ENCODE data around the gene IFITM1.
A peak's percentile ranks its signal among the peaks of the same experiment; 100 is the strongest.

The IFITM1 gene

DNA sequence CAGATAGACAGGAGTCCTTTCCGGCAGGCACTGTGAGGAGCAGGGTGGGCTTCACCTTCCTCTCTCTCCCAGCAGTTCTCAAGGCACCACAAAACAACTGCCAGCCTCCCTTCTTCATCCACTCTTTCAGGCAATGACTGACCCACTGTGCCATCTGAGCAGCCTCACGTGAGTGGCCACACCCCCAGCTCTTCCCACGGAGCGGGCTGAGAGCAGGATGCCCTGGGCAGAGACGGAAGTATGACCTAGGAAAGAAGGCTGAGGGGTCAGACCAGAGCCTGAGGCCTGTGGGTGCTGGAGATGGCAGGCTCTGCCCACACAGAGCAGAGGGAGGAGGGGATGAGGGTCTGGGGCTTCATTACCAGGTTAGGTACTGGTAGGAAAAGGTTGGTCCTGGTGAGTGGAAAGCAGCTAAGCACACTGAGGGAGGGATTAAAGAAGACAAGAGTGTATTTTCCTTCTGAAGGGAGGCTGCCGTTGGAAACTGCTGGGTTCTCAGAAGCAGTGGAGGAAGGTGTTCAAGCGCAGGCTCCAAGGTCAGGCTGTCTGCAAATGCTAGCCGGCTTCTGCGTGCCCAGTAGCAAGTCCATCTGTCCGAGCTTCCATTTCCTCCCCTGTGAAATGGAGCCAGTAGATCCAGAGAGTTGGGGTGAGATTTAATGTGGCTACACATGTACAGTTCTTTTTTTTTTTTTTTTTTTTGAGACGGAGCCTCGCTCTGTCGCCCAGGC, 31.0 kb upstream of the IFITM1 start:
- DNase-seq: no peak

- DNase-seq: no peak
Observed at GRCh38 chr11:283405-284104, 30.3 kb upstream of the IFITM1 start.

DNA sequence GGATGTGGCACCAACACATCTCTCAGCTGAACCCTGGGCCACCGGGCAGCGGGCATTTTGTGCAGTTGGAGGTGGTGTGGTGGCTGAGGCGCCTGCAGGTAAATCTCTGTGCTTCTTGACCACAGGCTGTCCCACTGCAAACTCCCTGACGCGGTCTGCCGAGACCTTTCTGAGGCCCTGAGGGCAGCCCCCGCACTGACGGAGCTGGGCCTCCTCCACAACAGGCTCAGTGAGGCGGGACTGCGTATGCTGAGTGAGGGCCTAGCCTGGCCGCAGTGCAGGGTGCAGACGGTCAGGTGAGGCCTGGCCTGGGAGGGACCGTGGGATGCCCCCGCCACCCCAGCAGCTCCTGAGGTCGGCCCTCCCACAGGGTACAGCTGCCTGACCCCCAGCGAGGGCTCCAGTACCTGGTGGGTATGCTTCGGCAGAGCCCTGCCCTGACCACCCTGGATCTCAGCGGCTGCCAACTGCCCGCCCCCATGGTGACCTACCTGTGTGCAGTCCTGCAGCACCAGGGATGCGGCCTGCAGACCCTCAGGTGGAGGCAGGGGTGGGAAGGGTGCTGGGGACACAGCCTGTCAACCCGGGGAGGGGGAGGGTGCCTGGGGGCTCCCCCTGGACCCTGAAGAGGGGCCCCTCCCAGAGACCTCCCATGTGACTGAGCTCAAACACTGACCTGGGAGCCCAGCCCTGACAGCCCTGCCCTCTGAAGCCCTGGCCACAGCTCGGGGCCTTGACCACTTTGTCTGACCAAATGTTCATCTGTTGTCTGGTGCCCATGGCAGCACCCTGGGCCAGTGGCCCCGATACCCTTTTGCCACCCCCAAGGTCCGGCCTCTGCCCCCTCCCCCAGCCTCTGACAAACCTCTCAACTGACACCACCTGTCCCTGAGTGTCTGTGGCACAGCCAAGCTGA, 29.5 kb upstream of the IFITM1 start:
- DNase-seq: no peak

- DNase-seq: no peak
Observed at GRCh38 chr11:285021-285893, 28.6 kb upstream of the IFITM1 start.

- DNase-seq: no peak
Observed at GRCh38 chr11:285894-286220, 28.0 kb upstream of the IFITM1 start.

- DNase-seq: peak; percentile 80
Observed at GRCh38 chr11:286977-287820, 26.6 kb upstream of the IFITM1 start.

DNA sequence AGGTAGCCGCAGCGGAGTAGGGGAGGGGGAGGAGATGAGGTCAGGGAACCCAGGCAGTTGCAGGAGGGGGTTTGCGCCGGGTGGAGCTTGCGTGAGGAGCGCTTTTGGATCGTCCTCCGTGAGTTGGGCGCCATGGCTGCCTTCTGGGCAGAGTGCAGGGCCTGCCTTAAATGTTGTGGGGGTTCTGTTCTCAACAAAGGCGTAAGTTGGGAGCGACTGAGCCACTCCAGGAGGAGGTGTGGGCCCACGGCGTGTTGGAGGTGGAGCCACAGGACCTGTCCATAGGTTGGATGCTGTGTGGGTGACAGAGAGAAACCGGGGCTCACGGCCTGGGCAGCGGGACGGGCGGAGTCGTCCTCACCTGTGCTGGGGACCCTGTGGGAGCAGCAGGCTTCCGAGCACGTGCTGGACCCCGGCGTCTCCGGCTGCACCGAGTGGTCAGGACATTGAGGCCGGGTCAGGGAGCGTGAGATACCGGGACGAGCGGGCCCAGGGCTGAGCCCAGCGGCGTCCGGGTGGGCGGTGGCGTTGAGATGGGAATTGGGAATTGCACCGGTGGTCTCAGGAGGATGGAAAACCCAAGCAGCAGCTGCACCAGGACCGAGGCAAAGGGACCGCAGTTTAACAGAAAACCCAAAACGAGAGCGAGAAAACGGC, 25.9 kb upstream of the IFITM1 start:
- peak; percentile 70 for DNase-seq

GRCh38 chr11:288478-289397, 25.1 kb upstream of the IFITM1 start, which contains the start of gene PGGHG:
Gene PGGHG (plus strand): TSS chr11:289126. CDS start chr11:289817, 691 bp downstream.
- DNase-seq: peak; percentile 65

GRCh38 chr11:289398-289711, 24.5 kb upstream of the IFITM1 start:
- DNase-seq: peak; percentile 40

DNA sequence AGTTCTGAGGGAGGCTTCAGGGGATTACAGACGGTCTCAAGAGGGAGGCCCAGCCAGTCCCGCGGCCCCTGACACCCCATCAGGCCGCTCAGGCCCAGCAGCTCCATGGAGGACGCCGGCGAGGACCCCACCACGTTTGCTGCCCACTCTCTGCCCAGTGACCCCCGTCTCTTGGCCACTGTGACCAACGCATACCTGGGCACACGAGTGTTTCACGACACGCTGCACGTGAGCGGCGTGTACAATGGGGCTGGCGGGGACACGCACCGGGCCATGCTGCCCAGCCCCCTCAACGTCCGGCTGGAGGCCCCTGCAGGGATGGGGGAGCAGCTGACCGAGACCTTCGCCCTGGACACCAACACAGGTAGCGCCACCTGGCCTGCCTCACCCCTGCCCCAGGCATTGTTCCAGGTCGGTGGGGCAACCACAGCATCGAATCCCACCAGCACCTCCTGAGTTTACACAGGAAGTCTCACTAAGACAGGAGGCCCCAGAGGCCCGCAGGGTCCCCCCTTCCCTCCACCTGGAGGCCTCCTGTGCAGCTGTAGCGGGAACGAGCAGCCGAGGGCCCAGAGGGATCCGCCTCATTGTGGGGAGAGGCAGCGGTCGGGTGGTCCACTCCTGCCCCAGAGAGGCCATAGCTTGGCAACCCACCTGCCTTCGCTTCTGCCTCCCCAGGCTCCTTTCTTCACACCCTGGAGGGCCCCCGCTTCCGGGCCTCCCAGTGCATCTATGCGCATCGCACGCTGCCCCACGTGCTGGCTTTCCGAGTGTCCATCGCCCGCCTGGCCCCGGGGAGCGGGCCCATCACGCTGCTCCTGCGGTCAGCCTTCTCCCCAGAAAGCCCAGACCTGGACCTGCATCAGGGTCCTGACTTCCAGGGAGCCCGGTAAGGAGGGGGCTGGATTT, 23.9 kb upstream of the IFITM1 start:
- no peak for DNase-seq

GRCh38 chr11:290621-291231, 23.1 kb upstream of the IFITM1 start:
- DNase-seq: no peak

- DNase-seq: no peak
Observed at GRCh38 chr11:291281-292210, 22.3 kb upstream of the IFITM1 start.

DNA sequence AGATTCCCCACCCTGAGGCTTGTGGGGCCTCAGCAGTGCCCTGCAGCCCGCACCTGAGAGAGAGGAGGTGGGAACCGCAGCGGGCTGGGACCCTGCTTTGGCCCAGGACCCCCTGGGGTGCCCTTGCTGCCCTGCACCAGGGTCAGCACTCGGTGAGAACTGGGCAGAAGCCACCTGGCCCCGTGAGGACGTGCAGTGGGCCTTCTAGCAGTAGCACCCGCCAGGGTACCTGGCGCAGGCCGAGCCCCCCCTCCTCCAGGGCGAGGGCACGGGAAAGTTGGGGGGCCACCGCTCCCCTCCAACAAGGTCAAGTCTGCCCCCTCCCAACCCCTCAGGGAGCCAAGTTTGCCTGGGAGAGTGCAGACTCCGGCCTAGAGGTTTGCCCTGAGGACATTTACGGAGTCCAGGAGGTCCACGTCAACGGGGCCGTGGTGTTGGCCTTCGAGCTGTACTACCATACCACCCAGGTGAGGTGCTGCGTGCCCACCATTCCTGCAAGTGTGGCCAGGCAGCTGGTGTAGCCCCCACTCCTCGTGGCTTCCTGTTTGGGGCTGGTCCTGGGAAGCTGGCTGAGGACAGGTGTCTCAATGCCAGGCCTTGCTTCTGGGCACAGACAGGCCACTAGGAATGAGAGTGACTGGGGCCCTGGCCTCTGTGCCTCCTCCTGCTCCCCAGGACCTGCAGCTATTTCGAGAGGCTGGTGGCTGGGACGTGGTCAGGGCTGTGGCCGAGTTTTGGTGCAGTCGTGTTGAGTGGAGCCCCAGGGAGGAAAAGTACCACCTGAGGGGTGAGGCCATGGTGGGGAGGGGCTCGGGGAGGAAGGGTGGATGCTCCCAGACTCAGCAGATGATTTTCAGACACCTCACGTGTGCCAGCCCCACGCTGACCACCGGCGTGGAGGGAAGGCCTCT, 21.4 kb upstream of the IFITM1 start:
- DNase-seq: no peak

DNA sequence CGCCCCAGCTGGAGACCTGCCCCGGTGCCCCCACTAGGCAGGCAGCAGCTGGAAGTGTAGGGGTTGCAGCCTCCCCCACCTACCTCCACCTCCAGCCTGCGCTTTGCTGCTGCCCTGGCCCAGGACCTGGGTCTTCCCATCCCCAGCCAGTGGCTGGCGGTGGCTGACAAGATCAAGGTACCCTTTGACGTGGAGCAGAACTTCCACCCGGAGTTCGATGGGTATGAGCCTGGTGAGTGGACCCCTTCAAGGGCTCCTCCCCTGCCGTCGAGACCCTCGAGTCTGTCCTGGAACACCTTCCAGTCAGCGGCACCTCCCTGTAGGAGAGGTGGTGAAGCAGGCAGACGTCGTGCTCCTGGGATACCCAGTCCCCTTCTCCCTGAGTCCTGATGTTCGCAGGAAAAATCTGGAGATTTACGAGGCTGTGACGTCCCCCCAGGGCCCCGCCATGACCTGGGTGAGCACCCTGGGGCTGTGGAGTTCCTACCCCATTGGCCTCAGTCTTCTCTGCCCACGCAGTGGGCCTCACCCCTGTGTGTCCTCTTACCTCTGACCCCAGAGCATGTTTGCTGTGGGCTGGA, 20.5 kb upstream of the IFITM1 start:
- DNase-seq: no peak

DNA sequence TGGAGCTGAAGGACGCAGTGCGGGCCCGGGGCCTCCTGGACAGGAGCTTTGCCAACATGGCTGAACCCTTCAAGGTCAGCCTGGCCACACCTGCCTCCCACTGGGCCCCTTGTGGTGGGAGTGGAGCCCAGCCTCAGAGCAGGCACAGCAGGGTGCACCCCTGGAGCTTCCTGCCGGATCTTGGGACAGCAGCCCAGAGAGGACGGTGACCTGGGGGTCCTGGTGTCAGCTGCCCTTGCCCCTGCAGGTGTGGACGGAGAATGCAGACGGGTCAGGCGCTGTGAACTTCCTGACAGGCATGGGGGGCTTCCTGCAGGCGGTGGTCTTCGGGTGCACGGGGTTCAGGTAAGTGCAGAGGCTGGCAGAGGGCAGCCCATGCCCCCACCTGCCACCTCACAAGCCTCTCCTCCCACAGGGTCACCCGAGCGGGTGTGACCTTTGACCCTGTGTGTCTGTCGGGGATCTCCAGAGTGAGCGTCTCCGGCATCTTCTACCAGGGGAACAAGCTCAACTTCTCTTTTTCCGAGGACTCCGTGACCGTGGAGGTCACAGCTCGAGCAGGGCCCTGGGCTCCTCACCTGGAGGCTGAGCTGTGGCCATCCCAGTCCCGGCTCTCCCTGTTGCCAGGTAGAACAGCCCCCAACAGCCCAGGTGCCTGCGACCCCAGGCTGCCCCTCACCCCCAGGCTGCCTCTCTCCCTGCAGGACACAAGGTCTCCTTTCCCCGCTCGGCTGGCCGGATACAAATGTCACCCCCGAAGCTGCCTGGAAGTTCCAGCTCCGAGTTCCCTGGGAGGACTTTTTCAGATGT, 19.8 kb upstream of the IFITM1 start:
- DNase-seq: no peak

All from CD4-positive, alpha-beta T cell treated with Interleukin-10 for 1 hour (primary cell).